ENCODE measurements around the gene EIF4H.

DNA sequence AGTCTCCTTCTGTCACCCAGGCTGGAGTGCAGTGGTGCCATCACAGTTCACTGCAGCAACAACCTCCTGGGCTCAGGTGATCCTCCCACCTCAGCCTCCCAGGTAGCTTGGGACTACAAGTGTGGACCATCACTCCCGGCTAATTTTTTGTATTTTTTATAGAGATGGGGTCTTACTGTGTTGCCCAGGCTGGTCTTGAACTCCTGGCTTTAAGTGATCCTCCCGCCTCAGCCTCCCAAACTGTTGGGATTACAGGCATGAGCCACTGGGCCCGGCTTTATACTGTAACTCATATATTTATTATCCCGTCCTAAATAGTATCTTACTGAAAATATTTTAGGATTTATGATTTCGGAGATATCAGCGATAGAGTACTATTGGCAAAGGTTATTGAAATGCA is 10.9 kb downstream of the EIF4H start:
- TF ChIP-seq, protein P1, sequence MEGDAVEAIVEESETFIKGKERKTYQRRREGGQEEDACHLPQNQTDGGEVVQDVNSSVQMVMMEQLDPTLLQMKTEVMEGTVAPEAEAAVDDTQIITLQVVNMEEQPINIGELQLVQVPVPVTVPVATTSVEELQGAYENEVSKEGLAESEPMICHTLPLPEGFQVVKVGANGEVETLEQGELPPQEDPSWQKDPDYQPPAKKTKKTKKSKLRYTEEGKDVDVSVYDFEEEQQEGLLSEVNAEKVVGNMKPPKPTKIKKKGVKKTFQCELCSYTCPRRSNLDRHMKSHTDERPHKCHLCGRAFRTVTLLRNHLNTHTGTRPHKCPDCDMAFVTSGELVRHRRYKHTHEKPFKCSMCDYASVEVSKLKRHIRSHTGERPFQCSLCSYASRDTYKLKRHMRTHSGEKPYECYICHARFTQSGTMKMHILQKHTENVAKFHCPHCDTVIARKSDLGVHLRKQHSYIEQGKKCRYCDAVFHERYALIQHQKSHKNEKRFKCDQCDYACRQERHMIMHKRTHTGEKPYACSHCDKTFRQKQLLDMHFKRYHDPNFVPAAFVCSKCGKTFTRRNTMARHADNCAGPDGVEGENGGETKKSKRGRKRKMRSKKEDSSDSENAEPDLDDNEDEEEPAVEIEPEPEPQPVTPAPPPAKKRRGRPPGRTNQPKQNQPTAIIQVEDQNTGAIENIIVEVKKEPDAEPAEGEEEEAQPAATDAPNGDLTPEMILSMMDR (IDR thresholded peaks at IDR 0.05), result no peak
- TF ChIP-seq POLR2A (IDR thresholded peaks at IDR 0.05), result no peak
